Esophagus squamous epithelium (tissue), 4 donors: Measurements from ENCODE around the gene ZBED1.

Source experiments
- POLR2A ChIP-seq, 4 donors: fragments of 450-650 bp; IDR thresholded peaks; one replicate each; pipeline ENCODE4 v1.6.1; 2017; ENCODE audit warnings: antibody characterized with exemption in 4 of 4, mild to moderate bottlenecking in 4 of 4, moderate library complexity in 3 of 4
- TF ChIP-seq, protein P1 (sequence below), 6 experiments: fragments of 450-650 bp in 4 of 6; fragments of 200-600 bp in 2 of 6; sonication (generic) in 2 of 6; IDR thresholded peaks; one replicate each; pipeline ENCODE4 v1.5.1; 2016 to 2019; ENCODE audit warnings: antibody characterized with exemption in 6 of 6, mild to moderate bottlenecking in 4 of 6, moderate library complexity in 4 of 6

DNA sequence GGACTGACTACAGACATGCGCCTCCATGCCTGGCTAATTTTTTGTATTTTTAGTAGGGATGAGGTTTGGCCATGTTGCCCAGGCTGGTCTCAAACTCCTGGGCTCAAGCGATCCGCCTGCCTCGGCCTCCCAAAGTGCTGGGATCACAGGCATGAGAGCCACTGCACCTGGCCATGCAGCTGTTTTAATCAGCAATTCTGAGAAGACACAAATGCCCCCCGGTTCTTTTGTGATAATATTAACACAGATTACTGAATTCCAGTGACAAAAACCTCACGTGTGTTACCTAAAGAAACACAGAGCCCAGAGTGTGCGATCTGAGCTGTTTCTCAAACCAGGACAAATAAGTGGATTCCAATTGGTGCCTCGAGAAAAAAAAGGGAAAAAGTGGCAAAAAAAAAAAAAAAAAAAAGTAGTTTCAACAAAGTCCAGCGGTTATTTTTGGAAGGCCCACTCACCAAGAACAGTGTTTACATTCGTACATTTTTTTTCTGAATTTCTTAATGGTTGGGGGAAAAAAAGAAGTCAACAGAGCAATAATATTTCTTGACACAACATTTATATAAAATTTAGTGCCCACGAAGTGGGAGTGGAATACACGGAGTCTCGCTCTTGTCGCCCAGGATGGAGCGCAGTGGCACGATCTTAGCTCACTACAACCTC is 17.2 kb downstream of the ZBED1 start:
- TF ChIP-seq, protein P1, sequence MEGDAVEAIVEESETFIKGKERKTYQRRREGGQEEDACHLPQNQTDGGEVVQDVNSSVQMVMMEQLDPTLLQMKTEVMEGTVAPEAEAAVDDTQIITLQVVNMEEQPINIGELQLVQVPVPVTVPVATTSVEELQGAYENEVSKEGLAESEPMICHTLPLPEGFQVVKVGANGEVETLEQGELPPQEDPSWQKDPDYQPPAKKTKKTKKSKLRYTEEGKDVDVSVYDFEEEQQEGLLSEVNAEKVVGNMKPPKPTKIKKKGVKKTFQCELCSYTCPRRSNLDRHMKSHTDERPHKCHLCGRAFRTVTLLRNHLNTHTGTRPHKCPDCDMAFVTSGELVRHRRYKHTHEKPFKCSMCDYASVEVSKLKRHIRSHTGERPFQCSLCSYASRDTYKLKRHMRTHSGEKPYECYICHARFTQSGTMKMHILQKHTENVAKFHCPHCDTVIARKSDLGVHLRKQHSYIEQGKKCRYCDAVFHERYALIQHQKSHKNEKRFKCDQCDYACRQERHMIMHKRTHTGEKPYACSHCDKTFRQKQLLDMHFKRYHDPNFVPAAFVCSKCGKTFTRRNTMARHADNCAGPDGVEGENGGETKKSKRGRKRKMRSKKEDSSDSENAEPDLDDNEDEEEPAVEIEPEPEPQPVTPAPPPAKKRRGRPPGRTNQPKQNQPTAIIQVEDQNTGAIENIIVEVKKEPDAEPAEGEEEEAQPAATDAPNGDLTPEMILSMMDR (IDR thresholded peaks at IDR 0.05) = no peak
- no peak for TF ChIP-seq POLR2A (IDR thresholded peaks at IDR 0.05)
